Natural killer cell (primary cell): Measurements from ENCODE around the gene SORBS2. TPM values are rescaled to one million over a fixed set of nuclear protein-coding genes. Genes with fewer than 3 reads are reported as not detected.

ENCODE experiments used
- ATAC-seq, 3 donors: fragments of 150-1000 bp in 2 of 3; fragments of 200-7000 bp in 1 of 3; cut with Tn5 transposase; 1 replicate in 1 of 3; 2 replicates in 2 of 3; pipeline ENCODE4 v1.10.0; 2021; ENCODE audit warnings: mild to moderate bottlenecking in 2 of 3, moderate library complexity in 2 of 3
- DNase-seq, 2 donors: peaks; one replicate each; pipeline versions ENCODE4 v3.0.0 to v3.0.0-alpha.2; 2013 to 2021; ENCODE audit warnings: mixed read lengths in 1 of 2
- H3K27ac ChIP-seq: one replicate; pipeline ENCODE4 v1.5.1; 2013; ENCODE audit warnings: mild to moderate bottlenecking, low read length
- H3K27me3 ChIP-seq: one replicate; pipeline ENCODE4 v1.6.1; 2013; ENCODE audit warnings: low read length; ENCODE audit not compliant: control insufficient read depth, insufficient read depth
- H3K36me3 ChIP-seq: one replicate; pipeline ENCODE4 v1.6.1; 2013; ENCODE audit warnings: low read length; ENCODE audit not compliant: control insufficient read depth, insufficient read depth
- H3K4me1 ChIP-seq: one replicate; pipeline ENCODE4 v1.6.1; 2013; ENCODE audit warnings: low read length; ENCODE audit not compliant: control insufficient read depth, insufficient read depth
- H3K4me3 ChIP-seq: one replicate; pipeline ENCODE4 v1.5.1; 2013; ENCODE audit warnings: low read length
- H3K9me3 ChIP-seq: one replicate; pipeline ENCODE4 v1.6.1; 2013; ENCODE audit warnings: low read length; ENCODE audit not compliant: control insufficient read depth, insufficient read depth
- H3K27ac Mint-ChIP-seq, 2 donors: one replicate each; pipeline ENCODE4 v1.8.0; 2022; ENCODE audit warnings: mild to moderate bottlenecking in 2 of 2, mixed read lengths in 2 of 2, moderate library complexity in 1 of 2
- H3K27me3 Mint-ChIP-seq, 2 donors: one replicate each; pipeline ENCODE4 v1.8.0; 2022; ENCODE audit warnings: low read depth in 2 of 2, mixed read lengths in 2 of 2
- H3K36me3 Mint-ChIP-seq: one replicate; pipeline ENCODE4 v1.8.0; 2022; ENCODE audit warnings: mixed read lengths
- H3K4me1 Mint-ChIP-seq, 2 donors: one replicate each; pipeline ENCODE4 v1.8.0; 2022; ENCODE audit warnings: mixed read lengths in 2 of 2
- H3K4me3 Mint-ChIP-seq: one replicate; pipeline ENCODE4 v1.8.0; 2022; ENCODE audit warnings: mild to moderate bottlenecking, moderate library complexity, mixed read lengths
- H3K9me3 Mint-ChIP-seq, 2 donors: one replicate each; pipeline ENCODE4 v1.8.0; 2022; ENCODE audit warnings: mixed read lengths in 2 of 2
- CTCF ChIP-seq: fragments of 200-600 bp; IDR thresholded peaks from one replicate; pipeline ENCODE4 v1.8.0; 2022; ENCODE audit warnings: antibody characterized with exemption
- WGBS: methylation state at CpG from one replicate; pipeline ENCODE4 v1.1.7; 2013; ENCODE audit warnings: missing lambda C conversion rate; ENCODE audit not compliant: insufficient coverage; 5-methylcytosine and 5-hydroxymethylcytosine counted together
- intact Hi-C: fragments of 100-400 bp; cut with micrococcal nuclease; formaldehyde crosslinking; loops from one replicate; pipeline ENCODE4 v1.14.2; 2022
- total RNA-seq, 4 donors: library from RNA; stranded (reverse); fragments of 120-200 nt in 1 of 4; gene quantifications; one replicate each; pipeline versions ENCODE4 v1.2.3 to v1.2.4, GENCODE V29; 2013 to 2022

SORBS2 gene
- total RNA-seq, 3 donors from 2014 or later (not counting 1 experiment from before 2014, with no cell fraction given): 10.2 to 15.6 (median 13.5) TPM

DNA sequence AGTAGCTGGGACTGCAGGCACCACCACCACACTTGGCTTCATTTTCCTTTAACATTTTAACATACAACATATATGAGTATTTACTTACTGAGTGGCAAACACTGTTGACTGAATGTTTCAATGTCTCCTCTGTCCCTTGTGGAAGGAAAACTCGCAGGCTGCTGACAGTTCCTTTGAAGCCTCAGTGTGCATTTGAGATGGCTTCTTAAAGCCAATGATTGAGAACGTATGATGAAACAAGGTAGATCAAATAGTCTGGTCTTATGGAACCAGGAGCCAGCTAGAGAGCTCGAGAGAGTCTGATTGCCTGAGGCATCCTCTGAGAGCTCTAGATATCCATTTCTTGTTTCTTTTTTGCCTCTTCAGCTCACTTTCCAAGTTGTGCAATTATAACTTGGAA, 233.7 kb downstream of the SORBS2 start:
- WGBS: 65% methylated on average over 3 of the region's 3 CpGs
- intact Hi-C loops: no loop called here
- H3K4me3 Mint-ChIP-seq: no peak overlapping the region
- no peak for DNase-seq
- Histone ChIP-seq H3K4me3 (no peak overlapping the region), H3K9me3 (no peaks in the 10 kb centered on the region), H3K4me1 (no peaks in the 10 kb centered on the region), H3K27ac (no peak overlapping the region), H3K27me3 (peaks cover 5% of the 10 kb centered on the region), H3K36me3 (no peaks in the 10 kb centered on the region)
- peaks cover 9 to 13% of the 10 kb centered on the region in 2 donors for H3K27me3 Mint-ChIP-seq
- ATAC-seq: no peak
- no peaks in the 10 kb centered on the region for H3K4me1 Mint-ChIP-seq
- H3K27ac Mint-ChIP-seq: no peak overlapping the region
- no peak for TF ChIP-seq CTCF
- no peaks in the 10 kb centered on the region for H3K36me3 Mint-ChIP-seq
- H3K9me3 Mint-ChIP-seq: no peaks in the 10 kb centered on the region

- Histone ChIP-seq H3K4me1 (no peaks in the 10 kb centered on the region), H3K4me3 (no peak overlapping the region), H3K9me3 (no peaks in the 10 kb centered on the region), H3K27me3 (peaks cover 5% of the 10 kb centered on the region), H3K27ac (no peak overlapping the region), H3K36me3 (no peaks in the 10 kb centered on the region)
- no peak for TF ChIP-seq CTCF
- ATAC-seq (no peak), DNase-seq (no peak)
- Mint-ChIP-seq H3K4me3 (no peak overlapping the region), H3K9me3 (no peaks in the 10 kb centered on the region), H3K27ac (no peak overlapping the region), H3K27me3 (peaks cover 7 to 14% of the 10 kb centered on the region in 2 donors), H3K36me3 (no peaks in the 10 kb centered on the region), H3K4me1 (no peaks in the 10 kb centered on the region)
- intact Hi-C loops: no loop called here
- WGBS: 86% methylated on average over 8 of the region's 8 CpGs
These were observed 234.7 kb downstream of the SORBS2 start for GRCh38 chr4:185576962-185577950.

- Histone ChIP-seq H3K36me3 (no peaks in the 10 kb centered on the region), H3K9me3 (no peaks in the 10 kb centered on the region), H3K4me1 (no peaks in the 10 kb centered on the region), H3K27ac (no peak overlapping the region), H3K27me3 (peaks cover 5% of the 10 kb centered on the region), H3K4me3 (no peak overlapping the region)
- H3K27me3 Mint-ChIP-seq: peaks cover 11 to 14% of the 10 kb centered on the region in 2 donors
- no peak for ATAC-seq
- H3K4me3 Mint-ChIP-seq: no peak overlapping the region
- H3K36me3 Mint-ChIP-seq: no peaks in the 10 kb centered on the region
- H3K4me1 Mint-ChIP-seq: no peaks in the 10 kb centered on the region
- intact Hi-C loops: no loop called here
- TF ChIP-seq CTCF: no peak
- H3K9me3 Mint-ChIP-seq: no peaks in the 10 kb centered on the region
- no peak for DNase-seq
- H3K27ac Mint-ChIP-seq: no peak overlapping the region
- WGBS: 91% methylated on average over 8 of the region's 9 CpGs
These were observed 235.6 kb downstream of the SORBS2 start for GRCh38 chr4:185576314-185576961.
